GM21723 (cell line): Measurements from ENCODE around the gene SPDYE2.
"Not testable (repeated sequence)": the region's sequence is repeated elsewhere in the genome, so short reads cannot be mapped to it uniquely, and the experiment has no call there.

ENCODE experiments used
- ATAC-seq: cut with Tn5 transposase; IDR thresholded peaks from one replicate; pipeline ENCODE4 v1.9.1; 2021; ENCODE audit warnings: mild to moderate bottlenecking, moderate library complexity; ENCODE audit not compliant: unreplicated experiment

The SPDYE2 gene

DNA sequence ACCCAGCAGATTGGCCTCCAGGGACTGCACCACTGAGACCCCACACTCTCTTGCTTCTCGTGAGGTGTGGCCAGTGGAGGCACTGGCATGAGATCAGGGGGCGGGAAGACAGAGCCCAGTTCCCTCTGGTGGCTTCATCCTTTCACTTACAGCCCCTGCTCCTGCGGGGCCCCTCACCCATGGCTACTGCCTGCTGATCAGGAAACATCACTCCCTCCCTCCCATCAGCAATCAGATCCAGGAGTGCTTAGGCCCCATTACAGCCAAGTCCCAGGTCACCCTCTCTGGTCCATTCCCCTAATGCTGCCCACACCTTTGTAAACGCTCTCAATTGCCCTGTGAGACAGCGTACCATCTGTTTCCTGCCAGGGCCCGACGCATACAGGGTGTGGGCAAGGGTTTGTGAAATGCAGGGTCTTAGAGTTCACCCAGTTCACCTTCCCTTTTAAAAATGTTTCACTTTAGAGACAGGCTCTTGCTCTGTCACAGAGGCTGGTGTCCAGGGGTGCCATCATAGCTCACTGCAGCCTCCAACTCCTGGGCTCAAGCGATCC is 15.9 kb upstream of the SPDYE2 start:
- ATAC-seq = not testable (repeated sequence)

DNA sequence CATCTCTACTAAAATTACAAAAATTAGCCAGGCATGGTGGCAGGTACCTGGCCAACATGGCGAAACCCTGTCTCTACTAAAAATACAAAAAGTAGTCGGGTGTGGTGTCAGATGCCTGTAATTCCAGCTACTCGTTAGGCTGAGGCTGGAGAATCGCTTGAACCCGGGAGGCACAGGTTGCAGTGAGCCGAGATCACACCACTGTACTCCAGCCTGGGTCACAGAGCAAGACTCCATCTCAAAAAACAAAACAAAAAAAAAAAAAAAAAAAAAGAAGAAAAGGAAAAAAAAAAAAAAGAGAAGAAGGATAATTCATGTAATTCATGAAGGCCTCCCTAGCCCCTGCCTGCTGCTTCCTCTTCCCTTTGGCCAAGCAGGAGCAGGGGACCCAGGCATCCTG is 10.4 kb upstream of the SPDYE2 start:
- ATAC-seq = not testable (repeated sequence)

DNA sequence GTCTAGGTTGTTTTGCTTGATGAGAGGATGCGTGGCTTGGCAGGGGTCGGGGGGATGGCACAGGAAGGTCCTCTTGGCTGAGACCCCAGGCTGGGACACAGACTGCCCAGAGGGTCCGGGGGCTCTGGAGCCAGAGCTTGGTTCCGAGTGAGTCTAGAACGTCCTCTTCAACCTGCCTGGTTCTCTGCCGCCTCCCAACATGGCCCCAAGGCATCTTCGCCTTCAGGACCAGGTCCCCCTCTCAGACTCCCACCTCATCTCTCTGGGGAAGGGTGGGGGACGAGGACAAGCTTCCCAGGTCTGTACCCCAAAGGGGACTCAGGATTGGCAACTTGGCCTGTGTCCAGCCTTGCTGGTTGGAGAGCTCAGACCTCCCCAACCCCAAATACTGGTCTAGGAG is 8.9 kb upstream of the SPDYE2 start:
- ATAC-seq = not testable (repeated sequence)

DNA sequence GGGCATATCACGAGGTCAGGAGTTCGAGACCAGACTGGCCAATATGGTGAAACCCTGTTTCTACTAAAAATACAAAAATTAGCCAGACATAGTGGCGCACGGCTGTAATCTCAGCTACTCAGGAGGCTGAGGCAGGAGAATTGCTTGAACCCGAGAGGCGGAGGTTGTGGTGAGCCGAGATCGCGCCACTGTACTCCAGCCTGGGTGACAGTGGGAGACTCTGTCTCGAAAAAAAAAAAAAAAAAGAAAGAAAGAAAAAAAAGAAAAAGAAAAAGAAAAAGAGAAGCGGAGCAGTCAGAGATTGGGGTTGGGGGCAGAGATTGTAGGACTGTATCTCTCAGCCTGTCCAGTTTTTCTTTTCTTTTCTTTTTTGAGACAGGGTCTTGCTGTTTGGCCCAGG is 8.3 kb upstream of the SPDYE2 start:
- ATAC-seq = not testable (repeated sequence)

DNA sequence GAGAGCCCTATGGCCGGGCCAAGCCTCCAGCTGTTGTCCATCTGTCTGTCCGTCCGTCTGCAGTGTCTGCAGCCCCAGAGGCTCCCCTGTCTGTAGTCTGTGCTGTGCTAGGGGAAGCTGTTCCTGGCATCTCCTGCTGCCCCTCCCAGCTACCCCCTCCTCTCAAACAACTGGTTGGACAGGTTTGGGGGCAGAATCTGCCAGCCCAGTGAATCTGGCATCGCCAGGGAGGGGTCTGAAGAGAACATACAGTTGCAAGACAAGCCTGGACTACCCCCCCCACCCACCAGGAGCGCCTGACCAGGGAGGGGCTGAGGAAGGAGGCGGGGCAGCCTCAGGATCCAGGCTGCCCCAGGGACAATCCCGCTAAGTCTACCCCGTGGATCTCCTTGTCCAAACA is 7.4 kb upstream of the SPDYE2 start, which contains the start of gene UPK3BL2:
Gene UPK3BL2, minus strand, starts transcription at position 101 of the 400 bp plus-strand sequence. Its CDS starts 60 bp downstream, at position 41.
- ATAC-seq = not testable (repeated sequence)

DNA sequence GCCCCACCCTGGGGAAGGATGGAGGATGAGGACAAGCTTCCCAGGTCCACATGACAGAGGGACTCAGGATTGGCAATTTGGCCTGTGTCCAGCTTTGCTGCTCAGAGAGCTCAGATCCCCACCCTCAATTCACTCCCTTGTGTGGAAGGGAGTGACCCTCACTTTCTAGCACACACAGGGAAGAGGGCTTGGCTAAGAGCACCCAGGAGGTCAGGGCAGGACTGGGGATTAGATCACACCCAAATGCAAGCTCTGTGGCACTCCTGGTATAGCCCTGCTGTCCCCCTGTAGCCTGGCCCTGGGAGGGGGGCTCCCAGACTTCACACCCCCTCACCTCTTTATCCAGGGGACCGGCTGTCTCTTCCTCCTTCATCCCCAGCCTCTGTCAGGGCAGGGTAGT is 6.7 kb upstream of the SPDYE2 start:
- not testable (repeated sequence) for ATAC-seq

DNA sequence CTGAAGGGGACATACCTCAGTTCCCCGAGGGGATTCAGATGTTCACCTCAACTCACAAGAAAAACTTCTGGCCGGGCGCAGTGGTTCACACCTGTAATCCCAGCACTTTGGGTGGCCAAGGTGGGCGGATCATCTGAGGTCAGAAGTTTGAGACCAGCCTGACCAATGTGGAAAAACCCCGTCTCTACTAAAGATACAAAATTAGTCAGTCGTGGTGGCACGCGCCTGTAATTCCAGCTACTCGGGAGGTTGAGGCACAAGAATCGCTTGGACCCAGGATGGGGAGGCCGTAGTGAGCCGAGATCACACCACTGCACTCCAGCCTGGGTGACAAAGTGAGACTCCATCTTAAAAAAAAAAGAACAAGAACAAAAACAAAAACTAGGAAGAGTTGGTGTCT is 5.7 kb upstream of the SPDYE2 start:
- ATAC-seq = not testable (repeated sequence)

DNA sequence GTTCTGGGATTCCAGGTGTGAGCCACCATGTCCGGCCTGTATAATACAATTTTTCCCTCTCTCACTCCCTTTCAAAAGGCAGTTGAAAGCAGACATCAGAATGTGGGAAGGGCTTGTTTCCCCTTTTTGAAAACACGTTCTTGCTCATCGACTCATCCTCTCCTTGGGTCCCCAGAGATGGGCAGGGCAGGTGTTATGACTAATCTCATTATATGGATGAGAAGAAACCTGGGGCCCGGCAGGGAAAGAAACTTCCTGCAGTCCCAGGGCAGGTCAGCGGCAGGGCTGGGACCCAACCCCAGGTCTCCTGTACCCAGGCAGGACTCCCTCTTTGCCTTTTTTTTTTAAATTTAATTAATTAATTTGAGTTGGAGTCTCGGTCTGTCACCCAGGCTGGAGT is 4.7 kb upstream of the SPDYE2 start:
- ATAC-seq = peak; percentile 81

DNA sequence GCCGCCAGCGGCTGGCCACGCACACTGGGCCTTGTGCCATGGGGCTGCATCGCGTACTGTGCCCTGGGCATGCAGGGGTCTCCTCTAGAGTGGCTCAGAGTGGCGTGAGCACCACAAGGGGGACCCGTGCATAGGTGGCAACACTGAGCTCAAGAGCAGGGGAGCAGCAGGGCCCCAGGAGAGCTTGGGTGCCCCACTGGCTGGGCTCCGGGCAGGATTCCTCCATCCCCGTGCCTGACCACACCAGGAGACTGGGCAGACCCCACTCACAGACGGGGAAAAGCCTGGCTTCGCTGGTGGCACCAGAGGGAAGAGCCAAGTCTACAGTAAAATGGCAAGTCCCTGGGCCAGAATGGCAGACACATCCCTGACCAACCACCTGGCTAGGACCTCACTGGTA is 17.6 kb downstream of the SPDYE2 start:
- ATAC-seq = not testable (repeated sequence)

DNA sequence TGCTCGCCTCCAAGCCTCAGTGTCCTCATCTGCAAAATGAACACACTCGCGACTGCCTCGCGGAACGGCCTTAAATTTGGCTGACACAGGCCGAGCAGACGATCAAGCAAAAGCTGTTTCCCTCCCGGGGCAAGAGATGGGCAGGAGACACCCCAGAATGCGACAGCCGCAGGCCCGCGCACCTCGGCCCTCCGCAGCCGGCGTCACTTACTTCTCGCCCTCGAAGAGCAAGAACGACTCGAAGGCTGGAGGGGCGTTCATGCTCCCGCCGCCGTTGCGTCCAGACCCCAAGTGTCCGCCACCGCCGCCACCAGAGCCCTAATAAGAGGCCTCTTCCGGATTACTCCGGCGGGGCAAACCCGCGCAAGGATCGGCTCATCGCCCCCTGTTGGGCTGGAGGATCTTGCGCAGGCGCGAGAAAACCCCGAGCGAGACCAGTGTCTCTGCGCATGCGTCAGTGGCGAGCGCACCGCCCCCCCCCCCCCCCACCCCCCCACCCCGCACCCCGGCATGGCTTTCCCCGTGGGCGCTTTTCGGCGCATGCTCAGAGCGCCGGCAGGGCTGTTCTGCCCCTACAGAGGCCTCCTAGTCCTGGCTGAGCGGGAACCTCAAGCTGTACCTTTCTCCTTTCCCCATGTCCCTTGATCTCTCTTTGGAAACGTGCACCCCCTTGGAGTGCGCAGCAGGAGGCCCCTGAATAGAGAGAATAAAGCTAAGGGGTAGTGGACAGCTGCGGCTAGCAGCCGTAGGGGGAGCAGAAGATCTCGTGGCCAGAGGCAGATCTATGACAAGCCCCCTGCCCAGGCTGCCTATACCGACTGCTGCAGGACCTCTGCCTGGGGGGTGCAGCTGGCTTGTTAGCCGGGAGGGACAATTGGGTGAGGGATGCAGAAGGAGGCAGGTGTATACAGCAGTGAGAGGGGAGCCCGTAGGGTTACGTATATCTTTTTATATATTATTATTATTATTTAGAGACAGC is 21.5 kb downstream of the SPDYE2 start, which contains the start of gene POLR2J3:
Gene POLR2J3, minus strand, starts transcription at position 323 of the 979 bp plus-strand sequence. Its CDS starts 62 bp downstream, at position 261.
- peak; percentile 89 for ATAC-seq

DNA sequence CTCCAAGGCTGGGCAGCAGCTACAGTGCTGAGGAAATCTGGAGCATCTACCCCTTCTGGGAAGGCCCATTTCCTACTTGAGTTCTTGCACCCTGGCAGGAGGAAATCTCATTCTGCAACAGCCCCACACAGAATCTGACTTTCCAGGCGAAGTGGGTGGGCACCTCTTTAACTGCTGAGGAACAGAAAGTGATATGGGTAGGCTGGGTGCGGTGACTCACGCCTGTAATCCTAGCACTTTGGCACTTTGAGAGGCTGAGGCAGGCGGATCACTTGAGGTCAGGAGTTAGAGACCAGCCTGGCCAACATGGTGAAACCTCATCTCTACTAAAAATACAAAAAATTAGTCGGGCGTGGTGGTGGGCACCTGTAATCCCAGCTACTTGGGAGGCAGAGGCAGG is 23.6 kb downstream of the SPDYE2 start:
- ATAC-seq = not testable (repeated sequence)

DNA sequence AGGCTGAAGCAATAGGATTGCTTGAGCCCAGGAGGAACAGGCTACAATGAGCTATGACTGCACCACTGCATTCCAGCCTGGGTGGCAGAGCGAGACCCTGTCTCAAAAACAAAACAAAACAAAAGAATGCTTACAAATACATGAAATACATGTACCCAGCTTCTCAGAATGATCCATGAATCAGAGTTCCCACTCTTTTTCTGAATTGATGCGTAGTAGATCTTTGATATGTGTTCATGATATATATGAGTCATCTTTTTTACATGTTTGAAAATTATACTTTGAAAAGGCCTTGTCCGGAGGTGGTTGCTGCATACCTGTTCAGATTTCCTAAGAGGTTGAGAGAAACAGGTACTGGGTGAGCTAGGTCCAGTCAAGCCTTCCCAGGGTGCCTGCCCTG is 25.3 kb downstream of the SPDYE2 start:
- ATAC-seq = not testable (repeated sequence)

DNA sequence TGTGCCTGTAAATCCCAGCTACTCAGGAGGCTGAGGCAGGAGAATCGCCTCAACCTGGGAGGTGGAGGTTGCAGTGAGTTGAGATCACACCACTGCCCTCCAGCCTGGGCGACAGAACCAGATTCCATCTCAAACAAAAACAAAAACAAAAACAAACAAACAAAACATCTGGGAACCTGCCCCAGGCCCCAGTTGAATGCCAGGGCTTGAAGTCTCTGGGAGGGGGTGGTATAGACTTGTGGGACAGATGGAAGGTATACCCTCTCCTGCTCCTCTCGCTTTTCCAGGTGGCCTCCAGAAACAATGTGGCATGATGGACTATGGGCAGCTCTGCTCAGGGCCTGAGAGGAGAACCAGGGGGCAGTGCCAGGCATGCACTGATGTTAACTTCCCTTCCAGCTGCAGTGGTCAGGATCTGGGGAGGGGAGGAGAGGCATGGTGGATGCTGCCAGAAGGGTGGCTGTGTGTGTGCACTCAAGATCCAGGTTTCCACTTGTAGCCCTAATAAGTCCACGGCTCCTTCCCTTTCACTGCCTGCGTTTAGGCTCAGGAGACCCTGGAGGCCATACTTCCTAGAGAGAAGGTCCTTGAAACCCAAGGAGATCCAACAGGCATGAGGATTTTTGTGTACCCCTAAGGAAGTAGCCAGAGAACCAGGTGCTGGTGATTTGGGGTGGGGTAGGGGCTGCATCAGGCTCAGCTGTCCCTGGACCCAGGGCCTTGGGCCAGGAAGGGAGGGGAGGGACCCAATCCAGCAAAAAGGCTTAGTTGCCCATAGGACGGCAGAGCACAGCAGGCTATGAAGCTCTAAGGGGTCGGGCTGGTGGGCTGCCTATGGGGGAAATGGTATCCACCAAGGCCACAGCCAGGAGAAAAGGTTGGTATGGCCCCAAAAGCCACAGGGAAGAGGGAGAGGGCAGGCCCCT is 26.6 kb downstream of the SPDYE2 start:
- ATAC-seq = not testable (repeated sequence)

DNA sequence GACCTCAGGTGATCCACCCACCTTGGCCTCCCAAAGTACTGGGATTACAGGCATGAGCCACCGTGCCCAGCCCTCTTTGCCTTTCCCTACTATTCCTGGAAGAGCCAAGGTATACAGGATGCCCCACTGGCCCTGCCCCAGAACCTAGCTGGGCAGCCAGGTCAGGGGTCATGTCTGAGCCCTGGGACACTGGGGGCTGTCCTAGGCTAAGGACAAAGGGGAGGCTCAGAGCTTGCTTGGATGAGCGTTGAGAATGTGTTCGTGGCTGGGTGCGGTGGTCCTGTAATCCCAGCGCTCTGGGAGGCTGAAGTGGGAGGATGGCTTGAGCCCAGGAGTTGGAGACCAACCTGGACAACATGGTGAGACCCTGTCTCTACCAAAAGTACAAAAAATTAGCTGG is 27.5 kb downstream of the SPDYE2 start:
- not testable (repeated sequence) for ATAC-seq

DNA sequence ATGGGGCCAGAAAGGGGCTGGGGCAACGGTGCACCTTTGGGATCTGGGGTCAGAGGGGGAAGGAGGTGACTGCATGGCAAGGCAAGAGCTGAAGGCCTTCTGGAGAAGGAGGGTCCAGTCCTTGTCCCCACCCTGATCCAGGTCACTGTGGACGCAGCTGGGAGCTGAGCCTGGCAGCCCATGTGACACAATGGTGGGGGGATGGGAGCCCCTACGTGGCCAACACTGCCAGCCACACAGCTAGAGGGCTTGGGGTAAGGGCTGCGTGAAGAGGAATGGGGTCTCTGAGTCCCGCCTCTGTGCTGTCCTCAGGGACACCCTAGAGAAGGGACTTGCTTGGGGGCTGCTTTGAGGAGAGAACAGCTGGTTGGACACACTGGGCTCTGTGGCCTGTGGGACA is 30.7 kb downstream of the SPDYE2 start:
- ATAC-seq = not testable (repeated sequence)

DNA sequence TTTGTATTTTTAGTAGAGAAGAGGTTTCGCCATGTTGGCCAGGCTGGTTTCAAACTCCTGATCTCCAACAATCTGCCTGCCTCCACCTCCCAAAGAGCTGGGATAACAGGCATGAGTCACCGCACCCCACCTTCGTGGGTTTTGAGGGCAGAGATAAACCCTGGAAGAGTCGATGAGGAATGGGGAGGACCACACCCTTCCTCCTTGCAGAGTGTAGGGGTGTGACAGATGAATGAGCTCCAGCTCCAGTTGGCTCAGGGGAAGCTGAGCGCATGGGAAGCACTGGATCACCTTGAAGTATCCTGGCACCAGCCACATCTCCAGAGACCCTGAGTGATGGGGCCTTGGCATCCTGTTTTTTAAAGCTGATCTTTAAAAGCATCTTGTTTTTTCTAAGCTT is 32.5 kb downstream of the SPDYE2 start:
- not testable (repeated sequence) for ATAC-seq

DNA sequence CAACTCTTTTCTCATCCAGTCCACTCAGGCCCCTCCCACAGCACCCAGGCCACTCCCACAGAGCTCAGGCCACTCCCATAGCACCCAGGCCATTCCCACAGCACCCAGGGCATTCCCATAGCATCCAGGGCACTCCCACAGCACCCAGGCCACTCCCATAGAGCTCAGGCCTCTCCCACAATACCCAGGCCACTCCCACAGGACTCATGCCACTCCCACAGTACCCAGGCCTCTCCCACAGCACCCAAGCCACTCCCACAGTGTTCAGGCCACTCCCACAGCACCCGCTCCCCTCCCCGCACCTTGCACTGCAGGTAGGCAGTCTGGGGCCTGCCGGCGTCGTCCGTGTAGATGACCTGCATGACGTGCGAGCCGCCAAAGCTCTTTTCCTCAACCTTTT is 38.8 kb downstream of the SPDYE2 start:
- ATAC-seq = peak; percentile 48

DNA sequence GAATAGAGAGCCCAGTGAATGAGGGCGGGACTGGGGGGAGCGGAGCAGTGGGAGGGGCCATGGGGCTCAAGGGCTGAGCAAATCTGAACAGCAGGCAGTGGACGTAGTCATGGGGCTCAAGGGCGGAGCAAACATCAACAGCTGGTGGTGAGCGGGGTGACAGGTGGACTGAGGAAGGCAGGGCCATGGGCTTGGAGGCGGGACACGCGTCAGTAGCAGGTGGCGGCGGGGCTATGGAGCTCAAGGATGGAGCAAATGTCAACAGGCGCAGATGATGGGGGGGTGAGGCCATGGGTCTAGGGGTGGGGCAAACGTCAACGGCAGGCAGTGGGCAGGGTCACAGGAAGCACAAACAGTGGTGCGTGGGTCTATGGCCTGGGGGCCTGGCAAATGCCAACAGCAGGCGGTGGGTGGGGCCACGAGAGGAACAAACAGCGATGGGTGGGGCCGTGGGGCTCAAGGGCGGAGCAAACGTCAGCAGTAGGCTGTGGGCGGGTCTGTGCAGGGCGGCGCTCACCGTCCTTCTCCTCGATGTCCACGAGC is 41.5 kb downstream of the SPDYE2 start:
- peak; percentile 48 for ATAC-seq

DNA sequence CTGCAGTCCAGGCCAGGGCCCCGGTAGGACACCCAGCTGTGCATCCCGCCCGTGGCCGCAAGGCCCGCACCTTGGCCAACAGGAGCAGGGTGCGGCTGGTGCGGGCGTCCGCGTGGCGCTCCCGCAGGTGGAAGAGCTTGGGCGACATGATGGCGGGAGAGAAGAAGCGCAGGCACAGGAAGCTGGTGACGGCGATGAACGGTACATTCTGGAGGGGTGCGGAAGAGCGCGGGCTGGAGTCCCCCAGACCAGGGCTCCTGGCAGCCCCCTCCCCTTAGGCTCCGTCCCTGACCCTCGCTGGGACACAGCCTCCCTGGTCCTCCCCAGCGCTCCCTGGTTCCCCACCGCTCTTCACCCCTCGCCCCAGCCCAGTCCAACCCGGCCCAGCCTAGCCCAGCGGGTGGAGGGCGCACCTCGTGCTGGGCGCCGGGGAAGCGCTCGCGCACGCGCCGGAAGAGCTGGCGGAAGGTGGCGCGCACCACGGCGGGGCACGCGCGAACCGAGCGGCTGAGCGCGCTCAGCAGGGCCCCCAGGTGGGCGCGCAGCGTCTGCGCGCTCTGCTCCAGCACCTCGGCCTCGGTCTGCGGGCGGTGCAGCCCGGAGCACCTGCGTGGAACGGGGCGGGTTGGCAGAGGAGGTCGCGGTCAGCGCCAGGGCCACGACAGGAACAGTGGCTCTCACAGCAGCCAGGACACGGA is 42.8 kb downstream of the SPDYE2 start:
- ATAC-seq = peak; percentile 63

DNA sequence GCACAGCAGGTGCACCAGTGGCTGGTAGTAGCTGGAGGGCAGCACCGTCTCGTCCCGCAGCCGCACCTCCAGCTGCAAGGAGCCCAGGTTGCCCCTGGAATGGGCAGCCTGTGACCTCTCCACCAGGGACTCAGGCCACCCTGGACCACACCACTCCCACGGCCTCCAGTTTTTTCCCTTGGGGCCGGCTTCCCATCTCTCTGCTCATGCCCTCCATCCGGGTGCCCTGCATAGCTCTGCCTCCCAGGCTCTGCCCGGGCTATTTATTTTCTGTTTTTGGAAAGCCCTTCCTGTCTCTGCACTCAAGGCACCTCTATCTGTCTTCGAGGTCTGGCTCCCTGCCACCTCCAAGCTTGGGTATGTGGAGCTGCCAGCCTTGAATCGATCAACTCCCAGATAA is 45.0 kb downstream of the SPDYE2 start:
- ATAC-seq = not testable (repeated sequence)
